NT2/D1 (cell line): ENCODE data around the gene TMEM132D.

Experiments
- DNase-seq: peaks from one replicate; pipeline ENCODE4 v3.0.0-alpha.2; 2011; ENCODE audit warnings: low read depth, low spot score
- H3K27me3 ChIP-seq: 2 replicates; pipeline ENCODE4 v1.6.0; 2011; ENCODE audit warnings: mild to moderate bottlenecking; ENCODE audit not compliant: insufficient read length, insufficient read depth
- H3K36me3 ChIP-seq: 2 replicates; pipeline ENCODE4 v1.6.1; 2011; ENCODE audit warnings: mild to moderate bottlenecking, low read length, mixed read lengths; ENCODE audit not compliant: insufficient read depth, insufficient read length
- H3K4me1 ChIP-seq: 2 replicates; pipeline ENCODE4 v1.5.1; 2011; ENCODE audit not compliant: insufficient read depth, insufficient read length
- H3K4me3 ChIP-seq: 2 replicates; pipeline ENCODE4 v1.5.1; 2011; ENCODE audit warnings: low read depth; ENCODE audit not compliant: insufficient read length
- H3K9ac ChIP-seq: 2 replicates; pipeline ENCODE4 v1.6.0; 2011; ENCODE audit warnings: low read depth; ENCODE audit not compliant: insufficient read length
- H3K9me3 ChIP-seq: 2 replicates; pipeline ENCODE4 v1.5.1; 2011; ENCODE audit warnings: mild to moderate bottlenecking, low read length; ENCODE audit not compliant: insufficient read depth
- SUZ12 ChIP-seq: IDR thresholded peaks from 2 replicates; pipeline ENCODE4 v1.6.1; 2011; ENCODE audit not compliant: insufficient read length, insufficient read depth; ENCODE audit errors: extremely low read depth
- YY1 ChIP-seq: IDR thresholded peaks from 2 replicates; pipeline ENCODE4 v1.6.1; 2011; ENCODE audit not compliant: insufficient read length, insufficient read depth
- ZNF274 ChIP-seq: IDR thresholded peaks from 2 replicates; pipeline ENCODE4 v1.6.1; 2011; ENCODE audit warnings: mild to moderate bottlenecking, low read depth, low read length

TMEM132D gene

GRCh38 chr12:129696926-129697325 lies 206.9 kb downstream of the TMEM132D start:
- DNase-seq, result no peak
- no peak for TF ChIP-seq ZNF274
- no peak for TF ChIP-seq SUZ12
- TF ChIP-seq YY1, result no peak
- H3K9ac ChIP-seq, result no peak overlapping the region
- no peaks in the 10 kb centered on the region for H3K27me3 ChIP-seq
- no peaks in the 10 kb centered on the region for H3K36me3 ChIP-seq
- no peaks in the 10 kb centered on the region for H3K9me3 ChIP-seq
- H3K4me3 ChIP-seq, result no peak overlapping the region
- H3K4me1 ChIP-seq, result peaks cover 3% of the 10 kb centered on the region

DNA sequence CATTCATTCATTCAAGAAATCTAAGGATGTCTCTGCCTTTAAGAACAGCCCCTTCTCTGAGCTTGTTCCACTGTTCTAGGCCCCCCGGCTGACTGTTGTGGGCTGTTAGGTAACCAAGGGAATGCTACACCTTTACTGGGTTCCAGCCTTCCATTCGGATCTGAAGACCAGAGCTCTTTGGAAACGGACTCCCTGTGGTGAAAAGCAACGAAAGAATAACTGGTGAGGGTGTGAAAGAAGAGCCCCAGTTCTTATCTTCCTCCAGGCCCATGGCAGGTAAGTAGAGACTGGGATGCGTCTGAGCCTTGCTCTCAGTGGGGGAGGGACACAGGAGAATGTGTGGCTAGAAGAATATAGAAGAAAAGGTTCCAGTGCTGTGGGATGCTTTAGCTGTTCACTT lies 207.4 kb downstream of the TMEM132D start:
- H3K4me3 ChIP-seq, result no peak overlapping the region
- no peak overlapping the region for H3K9ac ChIP-seq
- H3K4me1 ChIP-seq, result peaks cover 3% of the 10 kb centered on the region
- no peaks in the 10 kb centered on the region for H3K36me3 ChIP-seq
- DNase-seq, result no peak
- H3K9me3 ChIP-seq, result no peaks in the 10 kb centered on the region
- no peaks in the 10 kb centered on the region for H3K27me3 ChIP-seq
- TF ChIP-seq SUZ12 (no peak), YY1 (no peak), ZNF274 (no peak)

DNA sequence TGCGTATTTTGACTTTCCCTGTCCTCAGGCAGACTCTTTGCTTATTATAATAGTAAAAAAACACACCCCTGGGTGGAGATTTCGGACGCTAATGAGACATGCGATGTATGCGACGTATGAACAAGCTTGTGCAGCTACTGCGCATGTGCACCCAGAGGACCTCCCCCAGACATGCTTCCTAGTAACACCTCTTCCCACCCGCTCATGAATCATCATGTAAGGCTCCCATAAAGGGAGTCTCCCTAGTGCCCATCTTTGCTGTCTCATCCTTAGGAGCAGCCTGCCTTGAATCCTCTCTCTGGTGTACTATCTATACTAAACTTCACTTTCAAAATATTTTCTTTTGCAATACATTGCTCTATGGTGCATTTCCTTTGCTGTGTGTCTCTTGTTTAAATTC lies 210.1 kb downstream of the TMEM132D start:
- H3K4me1 ChIP-seq, result peaks cover 3% of the 10 kb centered on the region
- H3K4me3 ChIP-seq, result no peak overlapping the region
- DNase-seq, result no peak
- no peaks in the 10 kb centered on the region for H3K27me3 ChIP-seq
- no peak overlapping the region for H3K9ac ChIP-seq
- TF ChIP-seq SUZ12 (no peak), ZNF274 (no peak), YY1 (no peak)
- H3K9me3 ChIP-seq, result peaks cover 6% of the 10 kb centered on the region; the same call in 1 of the 2 replicates
- H3K36me3 ChIP-seq, result no peaks in the 10 kb centered on the region

- Histone ChIP-seq H3K36me3 (no peaks in the 10 kb centered on the region), H3K27me3 (no peaks in the 10 kb centered on the region), H3K9ac (no peak overlapping the region), H3K9me3 (peaks cover 17% of the 10 kb centered on the region), H3K4me3 (no peak overlapping the region), H3K4me1 (no peaks in the 10 kb centered on the region)
- TF ChIP-seq SUZ12, result no peak
- no peak for TF ChIP-seq ZNF274
- TF ChIP-seq YY1, result no peak
- DNase-seq, result no peak
These were observed 216.1 kb downstream of the TMEM132D start for GRCh38 chr12:129687731-129688130.

DNA sequence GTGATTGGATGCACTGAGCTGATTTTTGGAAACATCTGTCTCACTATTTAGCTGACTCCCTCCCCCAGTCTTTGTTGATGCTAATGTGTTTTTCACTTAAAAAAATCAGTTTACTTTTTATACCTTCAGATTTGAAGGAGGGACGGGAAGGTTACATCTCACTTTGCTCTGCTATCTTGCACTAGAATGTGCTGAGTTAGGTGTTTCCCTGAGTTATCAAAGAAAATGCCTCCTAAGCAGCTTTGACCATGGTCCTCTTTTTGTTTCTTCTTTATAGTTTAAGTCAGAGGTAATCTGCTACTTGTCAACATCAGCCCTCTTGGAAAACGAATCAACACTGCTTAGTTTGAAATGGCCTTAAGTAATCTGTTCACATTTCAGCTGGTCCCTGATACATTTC lies 222.0 kb downstream of the TMEM132D start:
- TF ChIP-seq ZNF274 (no peak), SUZ12 (no peak), YY1 (no peak)
- no peaks in the 10 kb centered on the region for H3K27me3 ChIP-seq

GRCh38 chr12:129681151-129681550 lies 222.7 kb downstream of the TMEM132D start:
- no peaks in the 10 kb centered on the region for H3K4me1 ChIP-seq
- no peak overlapping the region for H3K9ac ChIP-seq
- DNase-seq, result no peak
- H3K4me3 ChIP-seq, result no peak overlapping the region
- peaks cover 21% of the 10 kb centered on the region; the same call in 1 of the 2 replicates for H3K9me3 ChIP-seq
- no peak for TF ChIP-seq ZNF274
- TF ChIP-seq SUZ12, result no peak
- no peak for TF ChIP-seq YY1
- H3K36me3 ChIP-seq, result no peaks in the 10 kb centered on the region
- H3K27me3 ChIP-seq, result no peaks in the 10 kb centered on the region

More for the DNA sequence above, 222.0 kb downstream of the TMEM132D start:
- peaks cover 21% of the 10 kb centered on the region; the same call in 1 of the 2 replicates for H3K9me3 ChIP-seq
- H3K4me3 ChIP-seq, result no peak overlapping the region
- no peak for DNase-seq
- H3K9ac ChIP-seq, result no peak overlapping the region
- H3K36me3 ChIP-seq, result no peaks in the 10 kb centered on the region
- H3K4me1 ChIP-seq, result no peaks in the 10 kb centered on the region

GRCh38 chr12:129676411-129676810 lies 227.4 kb downstream of the TMEM132D start:
- no peak for DNase-seq
- H3K9me3 ChIP-seq, result peaks cover 4% of the 10 kb centered on the region; the same call in 1 of the 2 replicates
- no peaks in the 10 kb centered on the region for H3K36me3 ChIP-seq
- H3K9ac ChIP-seq, result no peak overlapping the region
- H3K27me3 ChIP-seq, result no peaks in the 10 kb centered on the region
- TF ChIP-seq SUZ12, result no peak
- TF ChIP-seq ZNF274, result no peak
- no peak for TF ChIP-seq YY1
- H3K4me1 ChIP-seq, result no peaks in the 10 kb centered on the region
- no peak overlapping the region for H3K4me3 ChIP-seq
